DND-41 (cell line): ENCODE data around the gene PMPCA.

Source experiments
- ATAC-seq: fragments of 200-7000 bp; cut with Tn5 transposase; 3 replicates; pipeline ENCODE4 v1.9.1; 2021; ENCODE audit warnings: low read depth; ENCODE audit not compliant: insufficient read depth
- DNase-seq: peaks from one replicate; pipeline ENCODE4 v3.0.0-alpha.2; 2020
- H2AFZ ChIP-seq: 2 replicates; pipeline ENCODE4 v1.6.0; 2012; ENCODE audit warnings: low read depth, low read length
- H3K27ac ChIP-seq: 2 replicates; pipeline ENCODE4 v1.5.1; 2012; ENCODE audit warnings: low read length, inconsistent platforms
- H3K27me3 ChIP-seq: fragments of 200-600 bp; sonication (generic); 2 replicates; pipeline ENCODE4 v1.6.0; 2012; ENCODE audit warnings: low read length, mild to moderate bottlenecking, inconsistent platforms; ENCODE audit not compliant: insufficient read depth, poor library complexity
- H3K36me3 ChIP-seq: 2 replicates; pipeline ENCODE4 v1.5.1; 2012; ENCODE audit warnings: low read length, inconsistent platforms; ENCODE audit not compliant: insufficient read depth
- H3K4me1 ChIP-seq: 2 replicates; pipeline ENCODE4 v1.5.1; 2012; ENCODE audit warnings: mild to moderate bottlenecking, low read length; ENCODE audit not compliant: insufficient read depth
- H3K4me2 ChIP-seq: 2 replicates; pipeline ENCODE4 v1.6.0; 2012; ENCODE audit warnings: mild to moderate bottlenecking, moderate library complexity, low read length, inconsistent platforms; ENCODE audit not compliant: insufficient read depth
- H3K4me3 ChIP-seq, 2 experiments: fragments of 200-600 bp in 1 of 2; shearing (Covaris generic) in 1 of 2; 2 replicates each; pipeline ENCODE4 v1.5.1; 2012 to 2016; ENCODE audit warnings: inconsistent platforms in 2 of 2, low read length in 2 of 2, mild to moderate bottlenecking in 2 of 2, low read depth in 1 of 2, moderate library complexity in 1 of 2
- H3K79me2 ChIP-seq: 2 replicates; pipeline ENCODE4 v1.6.0; 2012; ENCODE audit warnings: low read length, inconsistent platforms; ENCODE audit not compliant: insufficient read depth
- H3K9ac ChIP-seq: 2 replicates; pipeline ENCODE4 v1.6.0; 2012; ENCODE audit warnings: low read depth, mild to moderate bottlenecking, inconsistent platforms, low read length, moderate library complexity
- H3K9me3 ChIP-seq: 2 replicates; pipeline ENCODE4 v1.5.1; 2012; ENCODE audit warnings: low read length, moderate library complexity, mild to moderate bottlenecking, inconsistent platforms; ENCODE audit not compliant: insufficient read depth, severe bottlenecking
- H4K20me1 ChIP-seq: 2 replicates; pipeline ENCODE4 v1.6.0; 2012; ENCODE audit warnings: low read length; ENCODE audit not compliant: insufficient read depth
- CTCF ChIP-seq: IDR thresholded peaks from 2 replicates; pipeline ENCODE4 v1.5.1; 2012; ENCODE audit warnings: borderline replicate concordance, low read length, moderate library complexity, mild to moderate bottlenecking; ENCODE audit not compliant: poor library complexity, severe bottlenecking; ENCODE audit errors: extremely low read depth
- EZH2 ChIP-seq: IDR thresholded peaks from 3 replicates; pipeline ENCODE4 v1.6.1; 2012; ENCODE audit warnings: borderline replicate concordance, low read depth, mild to moderate bottlenecking, moderate library complexity, low read length, inconsistent platforms; ENCODE audit not compliant: severe bottlenecking

The PMPCA gene

GRCh38 chr9:136399176-136400037 is 11.1 kb upstream of the PMPCA start:
- H3K9me3 ChIP-seq: no peaks in the 10 kb centered on the region
- ATAC-seq (peak; percentile 8; the same call in 1 of the 3 replicates), DNase-seq (no peak)
- H3K27ac ChIP-seq: peak overlapping the region; percentile 3
- peaks cover 64% of the 10 kb centered on the region for H3K36me3 ChIP-seq
- TF ChIP-seq CTCF (no peak), EZH2 (no peak)
- H3K4me3 ChIP-seq: peak overlapping the region; percentile 77 to 94
- peaks cover 17% of the 10 kb centered on the region for H4K20me1 ChIP-seq
- H3K4me2 ChIP-seq: peak overlapping the region; percentile 96
- peak overlapping the region; percentile 79 for H3K9ac ChIP-seq
- no peaks in the 10 kb centered on the region for H3K27me3 ChIP-seq
- H2AFZ ChIP-seq: peak overlapping the region; percentile 81
- peaks cover 27% of the 10 kb centered on the region for H3K4me1 ChIP-seq
- peaks cover 26% of the 10 kb centered on the region for H3K79me2 ChIP-seq

DNA sequence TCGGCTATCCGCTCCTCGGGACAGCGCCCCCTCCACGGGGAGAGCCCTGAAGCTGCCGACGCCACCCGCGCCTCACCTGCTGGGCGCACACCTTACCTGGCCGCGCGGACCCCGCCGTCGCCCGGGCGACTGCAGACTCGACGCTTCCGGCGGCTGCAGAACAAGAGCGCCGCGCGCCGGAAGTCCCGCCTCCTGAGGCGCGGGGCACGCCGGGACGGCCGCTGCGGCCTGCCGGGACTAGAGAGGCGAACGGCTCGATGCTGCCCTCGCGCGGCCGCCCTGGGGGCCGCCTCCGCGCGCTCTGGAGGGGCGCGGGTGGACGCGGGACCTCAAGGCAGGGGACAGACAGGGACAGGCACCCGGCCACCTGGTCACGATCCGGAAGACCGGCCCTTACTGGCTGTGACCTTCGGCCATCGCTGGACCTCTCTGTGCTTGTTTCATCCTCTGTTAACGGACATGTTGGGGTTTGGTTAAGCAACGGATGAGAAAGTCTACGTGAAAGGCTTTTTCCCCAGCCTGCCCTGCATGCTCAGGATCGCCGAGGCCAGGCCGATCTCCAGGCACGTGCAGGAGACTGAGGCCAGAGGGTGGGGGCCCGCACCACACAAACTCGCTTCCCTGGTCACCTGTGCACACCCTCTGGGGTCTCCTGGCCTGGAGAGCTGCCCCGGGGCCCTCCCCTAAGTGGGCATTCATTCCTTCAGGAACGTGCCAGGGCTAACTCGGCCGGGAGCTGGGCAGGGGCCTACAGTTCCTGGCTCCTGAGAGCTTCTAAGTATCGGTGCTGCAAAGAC is 10.2 kb upstream of the PMPCA start, which contains the start of gene SNAPC4:
Gene SNAPC4, minus strand, starts transcription at position 133 of the 797 bp plus-strand sequence. CDS start 1,742 bp downstream, outside the sequence.
- peak within 1 kb of the TSS; percentile 81 for H2AFZ ChIP-seq
- TF ChIP-seq EZH2 (no peak), CTCF (peak; percentile 87)
- peaks cover 26% of the 10 kb centered on the region for H3K79me2 ChIP-seq
- H3K27me3 ChIP-seq: no peaks in the 10 kb centered on the region
- H3K9me3 ChIP-seq: no peaks in the 10 kb centered on the region
- peak within 1 kb of the TSS; percentile 79 for H3K9ac ChIP-seq
- H3K36me3 ChIP-seq: peaks cover 64% of the 10 kb centered on the region
- peak within 1 kb of the TSS; percentile 96 for H3K4me2 ChIP-seq
- peak within 1 kb of the TSS; percentile 77 to 94 for H3K4me3 ChIP-seq
- peaks cover 17% of the 10 kb centered on the region for H4K20me1 ChIP-seq
- peak; percentile 85 for DNase-seq
- ATAC-seq: peak; percentile 89
- peak within 1 kb of the TSS; percentile 49 for H3K27ac ChIP-seq
- peaks cover 27% of the 10 kb centered on the region for H3K4me1 ChIP-seq

GRCh38 chr9:136401173-136401922 is 9.1 kb upstream of the PMPCA start:
- peaks cover 26% of the 10 kb centered on the region for H3K79me2 ChIP-seq
- H3K4me3 ChIP-seq: no peak overlapping the region
- no peak for TF ChIP-seq EZH2
- no peaks in the 10 kb centered on the region for H3K27me3 ChIP-seq
- H3K9me3 ChIP-seq: no peaks in the 10 kb centered on the region
- ATAC-seq (no peak), DNase-seq (no peak)
- peak overlapping the region; percentile 79; the same call in 1 of the 2 replicates for H3K9ac ChIP-seq
- H3K4me1 ChIP-seq: peaks cover 27% of the 10 kb centered on the region
- H3K36me3 ChIP-seq: peaks cover 62% of the 10 kb centered on the region
- H2AFZ ChIP-seq: no peak overlapping the region
- H3K27ac ChIP-seq: no peak overlapping the region
- H3K4me2 ChIP-seq: no peak overlapping the region
- H4K20me1 ChIP-seq: peaks cover 17% of the 10 kb centered on the region
